H9 (cell line): ENCODE data around the gene HMCES. TPM values are rescaled to one million over a fixed set of nuclear protein-coding genes. Genes with fewer than 3 reads are reported as not detected.

Experiments used
- DNase-seq: peaks from one replicate; pipeline ENCODE4 v3.0.0-alpha.2; 2017
- H2AFZ ChIP-seq: one replicate; pipeline ENCODE4 v1.6.1; 2013; ENCODE audit warnings: mild to moderate bottlenecking, low read length, control low read depth, moderate library complexity
- H2AK5ac ChIP-seq: 2 replicates; pipeline ENCODE4 v1.6.1; 2013; ENCODE audit warnings: low read length, control low read depth, mixed read lengths; ENCODE audit not compliant: insufficient read length
- H2BK120ac ChIP-seq: one replicate; pipeline ENCODE4 v1.6.1; 2013; ENCODE audit warnings: low read depth, mild to moderate bottlenecking, low read length, control low read depth, inconsistent platforms; ENCODE audit not compliant: poor library complexity, severe bottlenecking
- H2BK12ac ChIP-seq: 2 replicates; pipeline ENCODE4 v1.6.1; 2013; ENCODE audit warnings: low read length, control low read depth, mixed read lengths, low read depth; ENCODE audit not compliant: insufficient read length
- H2BK15ac ChIP-seq: 2 replicates; pipeline ENCODE4 v1.6.1; 2013; ENCODE audit warnings: low read depth, low read length, control low read depth
- H2BK20ac ChIP-seq: one replicate; pipeline ENCODE4 v1.6.1; 2013; ENCODE audit warnings: low read depth, mild to moderate bottlenecking, low read length, control low read depth, inconsistent platforms; ENCODE audit not compliant: poor library complexity, severe bottlenecking
- H2BK5ac ChIP-seq: 2 replicates; pipeline ENCODE4 v1.6.1; 2013; ENCODE audit warnings: low read length, control low read depth, mixed read lengths; ENCODE audit not compliant: insufficient read length
- H3K14ac ChIP-seq: 2 replicates; pipeline ENCODE4 v1.6.1; 2013; ENCODE audit warnings: low read length, control low read depth; ENCODE audit not compliant: insufficient read depth
- H3K18ac ChIP-seq: 2 replicates; pipeline ENCODE4 v1.6.1; 2013; ENCODE audit warnings: low read depth, mild to moderate bottlenecking, mixed read lengths, low read length, control low read depth; ENCODE audit not compliant: insufficient read length
- H3K23ac ChIP-seq: 2 replicates; pipeline ENCODE4 v1.6.1; 2013; ENCODE audit warnings: low read length, control low read depth, mixed read lengths, low read depth; ENCODE audit not compliant: insufficient read length
- H3K23me2 ChIP-seq: 2 replicates; pipeline ENCODE4 v1.6.1; 2013; ENCODE audit warnings: low read depth, mild to moderate bottlenecking, mixed read lengths, low read length, control low read depth; ENCODE audit not compliant: insufficient read length, poor library complexity, severe bottlenecking
- H3K27ac ChIP-seq: 2 replicates; pipeline ENCODE4 v1.5.1; 2013; ENCODE audit warnings: low read length, control low read depth, mixed read lengths, low read depth; ENCODE audit not compliant: insufficient read length
- H3K27me3 ChIP-seq: 2 replicates; pipeline ENCODE4 v1.6.1; 2013; ENCODE audit warnings: low read length, control low read depth, inconsistent platforms; ENCODE audit not compliant: insufficient read depth
- H3K4ac ChIP-seq: 2 replicates; pipeline ENCODE4 v1.6.1; 2013; ENCODE audit warnings: low read depth, mild to moderate bottlenecking, control low read depth, inconsistent platforms, low read length, moderate library complexity
- H3K4me1 ChIP-seq: 2 replicates; pipeline ENCODE4 v1.6.1; 2013; ENCODE audit warnings: low read length, control low read depth, inconsistent platforms; ENCODE audit not compliant: insufficient read depth
- H3K4me2 ChIP-seq: 2 replicates; pipeline ENCODE4 v1.6.1; 2013; ENCODE audit warnings: low read length, control low read depth, mixed read lengths; ENCODE audit not compliant: insufficient read length, insufficient read depth
- H3K56ac ChIP-seq: 2 replicates; pipeline ENCODE4 v1.6.1; 2013; ENCODE audit warnings: low read depth, mild to moderate bottlenecking, mixed read lengths, low read length, control low read depth; ENCODE audit not compliant: insufficient read length
- H3K79me1 ChIP-seq: 2 replicates; pipeline ENCODE4 v1.6.1; 2013; ENCODE audit warnings: low read depth, mild to moderate bottlenecking, moderate library complexity, low read length, control low read depth, inconsistent platforms; ENCODE audit not compliant: insufficient read depth, poor library complexity, severe bottlenecking
- H3K79me2 ChIP-seq: 2 replicates; pipeline ENCODE4 v1.6.1; 2013; ENCODE audit warnings: low read length, control low read depth, inconsistent platforms; ENCODE audit not compliant: insufficient read depth
- H3K9ac ChIP-seq: 2 replicates; pipeline ENCODE4 v1.6.1; 2013; ENCODE audit warnings: low read length, control low read depth, mixed read lengths; ENCODE audit not compliant: insufficient read length; ENCODE audit errors: extremely low read depth
- H3K9me3 ChIP-seq: one replicate; pipeline ENCODE4 v1.6.1; 2013; ENCODE audit warnings: low read depth, low read length, inconsistent platforms; ENCODE audit not compliant: control insufficient read depth
- H3T11ph ChIP-seq: one replicate; pipeline ENCODE4 v1.6.1; 2013; ENCODE audit warnings: mild to moderate bottlenecking, low read length, control low read depth, inconsistent platforms
- H4K20me1 ChIP-seq: one replicate; pipeline ENCODE4 v1.6.1; 2013; ENCODE audit not compliant: control insufficient read depth, insufficient read length, insufficient read depth
- H4K5ac ChIP-seq: 2 replicates; pipeline ENCODE4 v1.6.1; 2013; ENCODE audit warnings: low read depth, mild to moderate bottlenecking, mixed read lengths, low read length, control low read depth; ENCODE audit not compliant: insufficient read length
- H4K8ac ChIP-seq: replicated peaks from 2 replicates; pipeline ENCODE4 v1.6.1; 2013; ENCODE audit warnings: low read length, control low read depth, mixed read lengths, low read depth; ENCODE audit not compliant: insufficient read length
- H4K91ac ChIP-seq: 2 replicates; pipeline ENCODE4 v1.6.1; 2013; ENCODE audit warnings: low read depth, mild to moderate bottlenecking, moderate library complexity, mixed read lengths, low read length, control low read depth; ENCODE audit not compliant: insufficient read length
- H3K27ac Mint-ChIP-seq, 3 experiments: 2 replicates in 2 of 3; 3 replicates in 1 of 3; pipeline ENCODE4 v1.8.0; 2020 to 2021; ENCODE audit warnings: mixed read lengths in 3 of 3, mild to moderate bottlenecking in 1 of 3, moderate library complexity in 1 of 3
- H3K27me3 Mint-ChIP-seq: 2 replicates; pipeline ENCODE4 v1.8.0; 2021; ENCODE audit warnings: low read depth, mild to moderate bottlenecking, moderate library complexity, mixed read lengths
- H3K36me3 Mint-ChIP-seq, 3 experiments: 2 replicates in 2 of 3; 3 replicates in 1 of 3; pipeline ENCODE4 v1.8.0; 2020 to 2021; ENCODE audit warnings: low read depth in 3 of 3, mixed read lengths in 3 of 3; ENCODE audit not compliant: insufficient read depth in 1 of 3
- H3K4me1 Mint-ChIP-seq, 2 experiments: 2 replicates each; pipeline ENCODE4 v1.8.0; 2020; ENCODE audit warnings: mixed read lengths in 2 of 2
- H3K4me3 Mint-ChIP-seq, 2 experiments: 2 replicates in 1 of 2; 3 replicates in 1 of 2; pipeline ENCODE4 v1.8.0; 2020 to 2021; ENCODE audit warnings: mild to moderate bottlenecking in 2 of 2, mixed read lengths in 2 of 2, moderate library complexity in 1 of 2
- H3K9me3 Mint-ChIP-seq, 2 experiments: 2 replicates in 1 of 2; 3 replicates in 1 of 2; pipeline ENCODE4 v1.8.0; 2020; ENCODE audit warnings: mild to moderate bottlenecking in 2 of 2, mixed read lengths in 2 of 2, moderate library complexity in 1 of 2
- CTCF ChIP-seq: fragments of 200-600 bp; sonication (generic); conservative IDR thresholded peaks from 3 replicates; pipeline ENCODE4 v1.8.0; 2021; ENCODE audit warnings: antibody characterized with exemption, mild to moderate bottlenecking
- WGBS: extraction: QIAGEN DNeasy Blood & Tissue Kit; methylation state at CpG from one replicate; pipeline ENCODE4 v1.1.7; 2013; ENCODE audit warnings: missing lambda C conversion rate, low lambda C conversion rate, mixed read lengths; ENCODE audit not compliant: insufficient read length; ENCODE audit errors: extremely low coverage; 5-methylcytosine and 5-hydroxymethylcytosine counted together
- total RNA-seq: library from RNA; stranded (reverse); gene quantifications from 2 replicates; pipeline ENCODE4 v1.2.1, GENCODE V29; 2021

The HMCES gene
- total RNA-seq, 1 experiment from 2014 or later, result 52.4 TPM

- no CpG with 5 or more reads among the region's 12 CpGs for WGBS
- Histone ChIP-seq H4K8ac (no peak overlapping the region), H3K79me1 (no peaks in the 10 kb centered on the region), H3T11ph (no peak overlapping the region), H3K23me2 (no peaks in the 10 kb centered on the region), H2BK5ac (no peak overlapping the region), H3K9ac (no peak overlapping the region), H3K18ac (no peak overlapping the region), H3K14ac (no peak overlapping the region; the same call in 1 of the 2 replicates), H2BK15ac (no peak overlapping the region), H4K20me1 (no peaks in the 10 kb centered on the region), H3K27me3 (no peaks in the 10 kb centered on the region), H2BK120ac (no peak overlapping the region), H2BK12ac (no peak overlapping the region), H3K4ac (no peak overlapping the region), H3K79me2 (no peaks in the 10 kb centered on the region), H4K91ac (no peak overlapping the region), H2AK5ac (no peak overlapping the region), H2BK20ac (no peak overlapping the region), H3K4me2 (no peak overlapping the region), H4K5ac (no peak overlapping the region), H3K9me3 (no peaks in the 10 kb centered on the region), H3K56ac (no peak overlapping the region), H3K23ac (no peak overlapping the region), H3K27ac (no peak overlapping the region), H2AFZ (no peak overlapping the region), H3K4me1 (no peaks in the 10 kb centered on the region)
- Mint-ChIP-seq H3K9me3 (no peaks in the 10 kb centered on the region), H3K4me3 (no peak overlapping the region), H3K36me3 (peaks cover 0 to 6% (median 0%) of the 10 kb centered on the region in 3 experiments; a peak in 3 of 7 replicates), H3K27me3 (no peaks in the 10 kb centered on the region; the same call in 1 of the 2 replicates), H3K4me1 (no peaks in the 10 kb centered on the region), H3K27ac (no peak overlapping the region)
- no peak for TF ChIP-seq CTCF
- DNase-seq, result no peak
Measured at GRCh38 chr3:129326138-129326537, 47.5 kb downstream of the HMCES start.
